HG02973 (cell line): ENCODE measurements around the gene CD1C.
"Not testable (repeated sequence)": the region's sequence is repeated elsewhere in the genome, so short reads cannot be mapped to it uniquely, and the experiment has no call there.

ENCODE experiments used
- ATAC-seq: cut with Tn5 transposase; IDR thresholded peaks from one replicate; pipeline ENCODE4 v1.9.1; 2021; ENCODE audit warnings: moderate library complexity; ENCODE audit not compliant: unreplicated experiment

The CD1C gene

GRCh38 chr1:158328426-158328825, 38.7 kb downstream of the CD1C start:
- no peak for ATAC-seq

DNA sequence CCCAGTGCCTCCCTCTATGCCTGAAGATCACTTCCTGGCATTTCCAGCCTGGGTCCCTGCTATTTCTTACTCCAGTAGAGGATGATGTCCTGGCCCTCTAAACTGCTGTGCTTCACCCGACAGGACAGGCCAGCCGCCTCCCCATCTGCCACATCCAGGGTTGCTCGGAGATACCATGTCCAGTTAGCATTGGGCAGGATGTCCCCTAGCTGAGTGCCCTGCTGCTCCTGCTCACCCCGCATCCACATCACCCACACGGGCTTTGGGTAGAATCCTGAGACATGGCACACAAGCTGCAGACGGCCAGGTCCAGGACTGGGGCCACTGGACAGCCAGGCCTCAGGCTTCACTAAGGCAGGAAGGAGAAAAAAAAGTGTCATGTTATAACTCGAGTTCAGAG, 39.6 kb downstream of the CD1C start:
- ATAC-seq = no peak

GRCh38 chr1:158329733-158330132, 40.0 kb downstream of the CD1C start:
- ATAC-seq = no peak

- ATAC-seq = no peak
These were observed 40.8 kb downstream of the CD1C start for GRCh38 chr1:158330391-158331105.

DNA sequence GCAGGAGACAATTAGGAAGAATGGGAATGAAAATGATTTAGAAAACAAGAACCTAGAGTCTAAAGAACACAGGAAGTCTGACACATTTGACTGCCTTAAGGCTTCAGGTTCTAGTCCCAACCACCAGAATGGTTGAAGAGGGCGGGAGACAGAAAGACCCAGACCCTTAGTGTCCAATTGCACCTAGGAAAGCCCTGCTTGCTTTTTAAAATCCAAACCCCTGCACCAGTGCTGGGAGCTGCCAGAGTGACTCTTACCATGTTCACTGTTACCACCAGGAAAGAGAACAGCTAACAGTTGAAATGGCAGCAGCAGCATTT, 41.3 kb downstream of the CD1C start:
- no peak for ATAC-seq

DNA sequence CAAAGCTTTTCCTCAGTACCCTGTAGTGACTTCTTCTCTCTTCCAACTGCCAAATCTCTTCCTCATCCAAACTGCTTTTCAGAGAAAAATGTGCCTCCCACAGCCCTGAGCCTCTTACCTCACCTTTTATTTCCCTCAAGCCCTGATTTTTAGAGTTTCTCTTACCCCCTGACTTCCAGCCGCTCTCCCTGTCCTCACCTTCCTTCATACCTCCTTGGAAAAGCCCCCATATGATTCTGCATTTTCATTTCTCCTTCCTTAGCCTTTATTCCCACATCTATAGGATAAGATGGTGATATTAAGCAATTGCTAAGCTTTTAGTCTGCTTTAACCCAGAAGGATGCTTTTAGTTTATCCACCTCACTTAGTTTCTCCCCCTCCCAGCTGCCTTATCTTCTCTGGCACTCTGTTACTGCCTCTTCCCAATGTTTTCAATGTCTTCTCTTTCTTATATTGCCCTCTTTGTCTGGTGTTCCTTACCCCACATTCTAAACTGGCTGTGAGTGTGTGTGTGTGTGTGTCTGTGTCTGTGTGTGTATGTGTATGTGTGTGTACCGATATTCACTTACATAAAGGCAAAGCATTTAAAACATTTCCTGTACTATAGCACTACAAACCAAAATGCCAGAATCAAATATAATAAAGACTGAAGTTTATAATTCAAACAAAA, 41.9 kb downstream of the CD1C start, which contains the start of gene CD1B:
Gene CD1B (minus strand): TSS at position 51 of the 670 bp plus-strand sequence. CDS start 108 bp downstream, outside the sequence.
- ATAC-seq = no peak

- no peak for ATAC-seq
These were observed 43.9 kb downstream of the CD1C start for GRCh38 chr1:158333405-158334155.

DNA sequence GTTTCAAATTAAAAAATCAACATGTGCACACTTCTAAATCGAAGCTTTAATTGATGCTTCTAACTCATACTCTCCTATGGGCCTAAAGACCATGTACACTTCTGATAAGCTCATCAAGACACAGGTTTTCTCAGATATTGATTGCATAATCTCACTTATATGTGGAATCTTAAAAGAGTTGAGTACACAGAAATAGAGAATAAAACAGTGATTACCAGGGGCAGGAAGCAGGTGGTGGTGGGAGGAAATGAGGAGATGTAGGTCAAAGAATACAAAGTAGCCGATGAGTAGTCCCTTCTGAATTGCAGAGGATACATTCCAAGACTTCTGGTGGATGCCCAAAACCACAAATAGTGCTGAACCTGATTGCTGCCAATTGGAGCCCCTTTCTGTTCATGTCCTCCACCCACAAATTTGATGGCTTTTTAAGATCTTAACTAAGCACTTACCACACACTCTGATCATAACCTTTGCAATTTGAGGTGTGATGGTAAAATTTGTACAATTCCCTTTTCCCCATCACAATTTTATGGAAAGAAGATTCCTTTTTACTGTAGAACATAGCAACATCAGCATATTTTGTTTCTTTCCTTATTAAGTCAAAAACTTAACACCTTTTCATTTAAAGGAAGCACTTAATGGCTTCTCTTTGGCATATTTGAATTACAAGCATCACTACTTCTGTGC, 44.9 kb downstream of the CD1C start:
- no peak for ATAC-seq

- ATAC-seq = no peak
These were observed 45.5 kb downstream of the CD1C start for GRCh38 chr1:158335213-158335532.

- ATAC-seq = not testable (repeated sequence)
These were observed 46.7 kb downstream of the CD1C start for GRCh38 chr1:158336413-158336812.
